ENCODE data around the gene MARK1. TPM values are rescaled to one million over a fixed set of nuclear protein-coding genes. Genes with fewer than 3 reads are reported as not detected.

Gene MARK1
- total RNA-seq, 1 donor from 2014 or later, result 5.7 TPM

- Mint-ChIP-seq H3K9me3 (no peaks in the 10 kb centered on the region), H3K36me3 (ENCODE audit: low read depth) (no peaks in the 10 kb centered on the region), H3K4me3 (no peak overlapping the region), H3K4me1 (no peaks in the 10 kb centered on the region), H3K27me3 (peaks cover 13% of the 10 kb centered on the region), H3K27ac (no peak overlapping the region)
- DNase-seq (no peak), ATAC-seq (ENCODE audit: low read depth) (no peak)
- intact Hi-C loops (cut with micrococcal nuclease), result no loop called here
- CTCF ChIA-PET, result no interaction called here
- no peak for TF ChIP-seq CTCF (IDR thresholded peaks at IDR 0.05)
- POLR2A ChIA-PET, result no interaction called here
Measured at GRCh38 chr1:220514256-220514655, 13.7 kb upstream of the MARK1 start.

DNA sequence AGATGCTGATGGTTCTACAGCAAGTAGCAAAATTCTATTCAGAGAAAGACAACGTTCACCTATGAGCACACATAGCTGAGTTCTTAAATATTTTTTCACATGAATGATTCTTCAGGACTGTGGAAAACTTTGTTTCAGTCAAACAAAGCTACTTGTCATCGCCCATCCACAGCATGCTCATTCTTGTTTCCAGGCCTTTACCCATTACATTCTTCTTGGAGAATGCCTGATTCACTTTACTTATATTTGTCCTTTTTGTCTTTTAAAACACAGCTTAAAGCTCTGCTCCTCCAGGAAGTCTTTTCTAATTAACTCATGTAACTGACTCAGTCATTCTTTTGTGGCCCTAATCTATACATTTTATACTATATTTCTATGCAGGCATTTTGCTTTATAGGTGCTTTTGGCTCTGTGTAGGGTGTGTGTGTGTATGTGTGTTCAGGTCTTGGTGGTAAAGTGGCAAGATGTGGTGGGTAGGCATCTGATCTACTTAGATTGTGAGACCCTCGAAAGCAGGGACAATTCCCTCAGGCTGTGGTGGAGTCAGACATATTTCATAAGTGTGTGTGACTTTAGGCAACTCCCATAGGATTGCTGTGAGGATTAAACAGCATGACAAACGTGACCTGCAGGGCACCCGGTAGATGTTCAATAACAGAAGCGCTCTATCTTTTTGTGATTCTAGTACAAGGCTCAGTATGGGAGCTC lies 11.8 kb upstream of the MARK1 start:
- Mint-ChIP-seq H3K4me1 (no peaks in the 10 kb centered on the region), H3K9me3 (no peaks in the 10 kb centered on the region), H3K27me3 (peaks cover 14% of the 10 kb centered on the region), H3K4me3 (no peak overlapping the region), H3K36me3 (ENCODE audit: low read depth) (no peaks in the 10 kb centered on the region), H3K27ac (no peak overlapping the region)
- no peak for TF ChIP-seq CTCF (IDR thresholded peaks at IDR 0.05)
- POLR2A ChIA-PET, result no interaction called here
- no peak for ATAC-seq (ENCODE audit: low read depth)
- no peak for DNase-seq
- intact Hi-C loops (cut with micrococcal nuclease), result no loop called here
- CTCF ChIA-PET, result no interaction called here

DNA sequence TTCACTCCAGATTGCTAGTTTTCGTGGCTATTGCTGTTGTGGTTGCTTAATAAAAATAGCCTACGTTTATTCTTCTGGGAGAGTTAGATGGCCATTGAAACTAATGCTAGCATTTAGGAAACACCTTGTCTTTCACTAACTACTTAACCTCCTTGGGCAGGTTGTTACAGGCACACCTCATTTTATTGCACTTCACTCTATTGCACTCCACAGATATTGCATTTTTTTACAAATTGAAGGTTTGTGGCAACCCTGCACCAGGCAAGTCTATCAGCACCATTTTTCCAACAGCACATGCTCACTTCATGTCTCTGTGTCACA lies 11.3 kb upstream of the MARK1 start:
- CTCF ChIA-PET, result no interaction called here
- intact Hi-C loops (cut with micrococcal nuclease), result no loop called here
- no peak for ATAC-seq (ENCODE audit: low read depth)

DNA sequence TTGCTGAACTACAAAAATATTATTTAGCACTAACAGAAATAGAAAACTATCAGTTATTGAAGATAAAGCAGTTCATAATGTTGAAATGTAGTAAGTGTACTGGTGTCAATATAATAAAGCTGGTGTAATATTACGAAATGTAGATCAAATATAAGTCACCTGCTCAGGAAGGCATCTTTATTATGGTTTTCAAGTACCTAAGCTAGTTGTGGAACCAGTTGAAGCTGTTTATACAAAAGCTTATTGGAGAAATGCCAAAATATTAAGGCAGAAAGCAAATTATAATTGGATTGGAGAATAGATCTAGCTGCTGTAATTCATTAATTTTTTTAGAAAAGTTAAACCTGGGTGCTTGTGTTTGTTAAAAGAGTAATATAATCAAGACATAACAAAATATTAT lies 6.2 kb upstream of the MARK1 start:
- H3K4me3 Mint-ChIP-seq, result no peak overlapping the region
- H3K36me3 Mint-ChIP-seq (ENCODE audit: low read depth), result no peaks in the 10 kb centered on the region
- no peak overlapping the region for H3K27ac Mint-ChIP-seq
- no peaks in the 10 kb centered on the region for H3K9me3 Mint-ChIP-seq
- no peak for TF ChIP-seq CTCF (IDR thresholded peaks at IDR 0.05)
- H3K27me3 Mint-ChIP-seq, result peaks cover 19% of the 10 kb centered on the region
- POLR2A ChIA-PET, result no interaction called here
- no peaks in the 10 kb centered on the region for H3K4me1 Mint-ChIP-seq
- DNase-seq (no peak), ATAC-seq (ENCODE audit: low read depth) (no peak)
- CTCF ChIA-PET, result no interaction called here
- intact Hi-C loops (cut with micrococcal nuclease), result no loop called here

More for the DNA sequence above, 11.3 kb upstream of the MARK1 start:
- no peaks in the 10 kb centered on the region for H3K36me3 Mint-ChIP-seq (ENCODE audit: low read depth)
- TF ChIP-seq CTCF (IDR thresholded peaks at IDR 0.05), result no peak
- peaks cover 14% of the 10 kb centered on the region for H3K27me3 Mint-ChIP-seq
- H3K4me1 Mint-ChIP-seq, result no peaks in the 10 kb centered on the region
- H3K4me3 Mint-ChIP-seq, result no peak overlapping the region
- POLR2A ChIA-PET, result no interaction called here
- H3K9me3 Mint-ChIP-seq, result no peaks in the 10 kb centered on the region
- DNase-seq, result no peak
- H3K27ac Mint-ChIP-seq, result no peak overlapping the region

DNA sequence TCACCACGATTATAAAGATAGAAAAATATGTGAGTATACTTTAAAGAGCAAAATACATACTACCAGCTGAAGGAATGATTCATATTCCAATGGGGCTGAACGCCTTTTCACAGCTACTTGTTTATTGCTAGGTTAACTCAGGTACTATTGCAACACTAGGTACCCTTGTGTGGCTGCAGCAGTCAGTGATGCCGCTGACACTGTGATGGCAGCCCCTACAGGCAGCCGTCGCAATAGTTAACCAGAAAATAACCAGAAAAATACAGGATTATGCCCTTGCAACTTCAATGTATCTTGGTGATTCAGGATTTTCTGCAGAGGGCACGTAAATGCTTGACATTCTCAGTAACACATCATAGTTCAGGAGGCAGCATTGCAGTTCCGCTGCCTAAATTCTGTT lies 1.6 kb upstream of the MARK1 start:
- POLR2A ChIA-PET, result no interaction called here
- H3K4me1 Mint-ChIP-seq, result peaks cover 21% of the 10 kb centered on the region
- DNase-seq (no peak), ATAC-seq (ENCODE audit: low read depth) (no peak)
- intact Hi-C loops (cut with micrococcal nuclease), result loop anchor here (5.0 kb wide), 2 partner anchors 246 to 304 kb away; no protein-coding TSS in a partner anchor
- CTCF ChIA-PET, result no interaction called here
- peaks cover 31% of the 10 kb centered on the region for H3K27me3 Mint-ChIP-seq
- H3K9me3 Mint-ChIP-seq, result no peaks in the 10 kb centered on the region
- peaks cover 2% of the 10 kb centered on the region for H3K36me3 Mint-ChIP-seq (ENCODE audit: low read depth)
- no peak for TF ChIP-seq CTCF (IDR thresholded peaks at IDR 0.05)
- no peak overlapping the region for H3K27ac Mint-ChIP-seq
- no peak overlapping the region for H3K4me3 Mint-ChIP-seq
